HepG2 (cell line): ENCODE data around the gene POLR3K. TPM values are rescaled to one million over a fixed set of nuclear protein-coding genes. Genes with fewer than 3 reads are reported as not detected.

ENCODE experiments used
- E2F1 ChIP-seq: sonication (generic); formaldehyde crosslinking; IDR thresholded peaks from 2 replicates; pipeline ENCODE4 v1.5.0; 2020; ENCODE audit warnings: missing genetic modification reagents
- HOXA3 ChIP-seq: sonication (generic); formaldehyde crosslinking; IDR thresholded peaks from 2 replicates; pipeline ENCODE4 v1.5.0; 2020; ENCODE audit warnings: missing genetic modification reagents
- IRX3 ChIP-seq: sonication (generic); formaldehyde crosslinking; IDR thresholded peaks from 2 replicates; pipeline ENCODE4 v1.8.1; 2023; ENCODE audit warnings: mild to moderate bottlenecking, low read depth, missing genetic modification reagents, borderline replicate concordance
- KMT2A ChIP-seq: sonication (generic); formaldehyde crosslinking; IDR thresholded peaks from 2 replicates; pipeline ENCODE4 v1.4.0; 2020; ENCODE audit warnings: missing genetic modification reagents
- MAZ ChIP-seq, 2 experiments: sonication (generic) in 1 of 2; formaldehyde crosslinking in 1 of 2; IDR thresholded peaks; 2 replicates each; pipeline versions ENCODE4 v1.5.0 to v1.6.1; 2012 to 2020; ENCODE audit warnings: low read depth in 2 of 2, mild to moderate bottlenecking in 2 of 2, borderline replicate concordance in 1 of 2, improper control_type of control experiment in 1 of 2, low read length in 1 of 2, missing genetic modification reagents in 1 of 2, moderate library complexity in 1 of 2
- PAX8 ChIP-seq: sonication (generic); formaldehyde crosslinking; IDR thresholded peaks from 2 replicates; pipeline ENCODE4 v1.8.0; 2022; ENCODE audit warnings: mild to moderate bottlenecking, missing genetic modification reagents, borderline replicate concordance
- PHF20 ChIP-seq: sonication (generic); formaldehyde crosslinking; IDR thresholded peaks from 2 replicates; pipeline ENCODE4 v1.5.0; 2020; ENCODE audit warnings: mild to moderate bottlenecking, missing genetic modification reagents
- PHF21A ChIP-seq: sonication (generic); formaldehyde crosslinking; IDR thresholded peaks from 2 replicates; pipeline ENCODE4 v1.5.0; 2020; ENCODE audit warnings: mild to moderate bottlenecking, missing genetic modification reagents
- PRPF4 ChIP-seq: fragments of 200-400 bp; formaldehyde crosslinking; IDR thresholded peaks from 2 replicates; pipeline ENCODE4 v1.6.1; 2016; ENCODE audit warnings: low read length, low read depth; ENCODE audit not compliant: poor library complexity, severe bottlenecking
- SNAPC4 ChIP-seq: sonication (generic); formaldehyde crosslinking; IDR thresholded peaks from 2 replicates; pipeline ENCODE4 v1.4.0; 2020; ENCODE audit warnings: mild to moderate bottlenecking, missing genetic modification reagents
- U2AF1 ChIP-seq: fragments of 200-400 bp; formaldehyde crosslinking; optimal IDR thresholded peaks from 2 replicates; pipeline ENCODE3; 2017; ENCODE audit warnings: mild to moderate bottlenecking, low read depth, low read length
- ZFP91 ChIP-seq: sonication (generic); formaldehyde crosslinking; IDR thresholded peaks from 2 replicates; pipeline ENCODE4 v1.9.0; 2022; ENCODE audit warnings: missing genetic modification reagents, mild to moderate bottlenecking, borderline replicate concordance
- ZNF607 ChIP-seq: sonication (generic); formaldehyde crosslinking; IDR thresholded peaks from 2 replicates; pipeline ENCODE4 v1.5.1; 2020; ENCODE audit warnings: missing genetic modification reagents, mild to moderate bottlenecking, borderline replicate concordance
- ZNF704 ChIP-seq: sonication (generic); formaldehyde crosslinking; IDR thresholded peaks from 2 replicates; pipeline ENCODE4 v1.8.1; 2023; ENCODE audit warnings: mild to moderate bottlenecking, inconsistent platforms, moderate library complexity, missing genetic modification reagents, borderline replicate concordance
- ZNF746 ChIP-seq: sonication (generic); formaldehyde crosslinking; IDR thresholded peaks from 2 replicates; pipeline ENCODE4 v1.8.0; 2022; ENCODE audit warnings: mild to moderate bottlenecking, missing genetic modification reagents
- ZNF773 ChIP-seq: sonication (generic); formaldehyde crosslinking; IDR thresholded peaks from 2 replicates; pipeline ENCODE4 v1.4.0; 2020; ENCODE audit warnings: missing genetic modification reagents, borderline replicate concordance
- ZNF776 ChIP-seq: sonication (generic); formaldehyde crosslinking; IDR thresholded peaks from 2 replicates; pipeline ENCODE4 v1.4.0; 2020; ENCODE audit warnings: mild to moderate bottlenecking, missing genetic modification reagents
- ZNF792 ChIP-seq: IDR thresholded peaks from 2 replicates; pipeline ENCODE4 v1.6.1; 2016
- ZSCAN9 ChIP-seq: IDR thresholded peaks from 2 replicates; pipeline ENCODE4 v1.6.1; 2016; ENCODE audit warnings: borderline replicate concordance
- polyA plus RNA-seq, 8 experiments: library from polyadenylated mRNA; depleted of rRNA in 3 of 8; stranded (reverse) in 7 of 8; unstranded in 1 of 8; fragments of >200 nt; fragmentation: Illumina TruSeq in 4 of 8; extraction: Trizol in 4 of 8; gene quantifications; 2 replicates each; pipeline versions ENCODE4 v1.2.1 to v1.2.3, GENCODE V29; 2011 to 2016; ENCODE audit warnings: low read depth in 4 of 8, missing spikeins in 1 of 8, mixed read lengths in 1 of 8; ENCODE audit not compliant: insufficient read depth in 1 of 8
- total RNA-seq, 5 experiments: library from RNA; depleted of rRNA; stranded (reverse); fragments of >200 nt; fragmentation: Illumina TruSeq; extraction: Trizol; gene quantifications; 2 replicates each; pipeline ENCODE4 v1.2.3, GENCODE V29; 2016; ENCODE audit warnings: low read depth in 1 of 5

Gene POLR3K
- total and polyA plus RNA-seq, 2 of the 13 experiments (the other 11 are each of a cell fraction or from before 2014, with no cell fraction given): 14.8 to 18.8 TPM

GRCh38 chr16:77807-78443 lies 24.5 kb upstream of the POLR3K start, which contains the start of gene MPG (continued):
- TF ChIP-seq MAZ (IDR thresholded peaks at IDR 0.05; ENCODE audit: borderline replicate concordance, low read depth, low read length) (peak; percentile 64; the same call in 1 of the 2 replicates), MAZ (CRISPR knock-in tag; IDR thresholded peaks at IDR 0.05; ENCODE audit: low read depth) (peak; percentile 62; the same call in 1 of the 2 replicates), ZNF607 (no peak; the same call in 1 of the 2 replicates), E2F1 (CRISPR knock-in tag) (0 out of 2 replicates have a peak, but pooled peaks have one; percentile 26), KMT2A (0 out of 2 replicates have a peak, but pooled peaks have one; percentile 44), ZNF773 (CRISPR knock-in tag) (no peak), ZNF746 (CRISPR knock-in tag) (0 out of 2 replicates have a peak, but pooled peaks have one; percentile 56), ZNF792 (CRISPR knock-in tag) (no peak), PAX8 (CRISPR knock-in tag) (no peak), IRX3 (CRISPR knock-in tag) (no peak), ZFP91 (CRISPR knock-in tag) (0 out of 2 replicates have a peak, but pooled peaks have one; percentile 6), U2AF1 (no peak), PRPF4 (no peak), ZSCAN9 (CRISPR knock-in tag) (no peak), ZNF776 (CRISPR knock-in tag) (peak; percentile 31; the same call in 1 of the 2 replicates), PHF21A (CRISPR knock-in tag) (peak; percentile 62; the same call in 1 of the 2 replicates), ZNF704 (0 out of 2 replicates have a peak, but pooled peaks have one; percentile 18), SNAPC4 (CRISPR knock-in tag) (no peak), HOXA3 (CRISPR knock-in tag) (peak; percentile 54), PHF20 (peak; percentile 68; the same call in 1 of the 2 replicates)
